Left kidney (tissue), 2 donors: ENCODE data around the gene TRIB2. TPM values are rescaled to one million over a fixed set of nuclear protein-coding genes. Genes with fewer than 3 reads are reported as not detected.

ENCODE experiments used
- DNase-seq: peaks from one replicate; pipeline ENCODE4 v3.0.0-alpha.2; 2013
- polyA plus RNA-seq: library from polyadenylated mRNA; unstranded; fragments of 120-200 nt; gene quantifications from one replicate; pipeline ENCODE4 v1.2.1, GENCODE V29; 2013; ENCODE audit not compliant: insufficient read length

TRIB2 gene
- polyA plus RNA-seq, 1 donor: 239 TPM

GRCh38 chr2:12776521-12776961 is 59.8 kb downstream of the TRIB2 start:
- DNase-seq: no peak

- DNase-seq: no peak
These were observed 61.6 kb downstream of the TRIB2 start for GRCh38 chr2:12778369-12778768.

- DNase-seq: no peak
These were observed 62.3 kb downstream of the TRIB2 start for GRCh38 chr2:12778811-12779579.

GRCh38 chr2:12781329-12781728 is 64.6 kb downstream of the TRIB2 start:
- no peak for DNase-seq

- DNase-seq: no peak
These were observed 71.4 kb downstream of the TRIB2 start for GRCh38 chr2:12787891-12788801.

GRCh38 chr2:12791906-12792305 is 75.2 kb downstream of the TRIB2 start:
- no peak for DNase-seq
